ENCODE measurements around the gene ARHGAP26. TPM values are rescaled to one million over a fixed set of nuclear protein-coding genes. Genes with fewer than 3 reads are reported as not detected.

The ARHGAP26 gene
- total RNA-seq, 4 donors from 2014 or later = 61.0 to 76.7 (median 61.2) TPM

GRCh38 chr5:142828797-142829535 lies 58.8 kb downstream of the ARHGAP26 start:
- H3K9me3 ChIP-seq = no peaks in the 10 kb centered on the region
- peaks cover 22 to 85% (median 54%) of the 10 kb centered on the region in 4 donors for H3K4me1 ChIP-seq
- intact Hi-C loops (cut with DNase I; ENCODE audit: low total_unique reads) (no loop called here), in situ Hi-C loops (cut with MboI; ENCODE audit: low pct_ligation_motif_present in 1 of 4, low pct_unique_long_range_greater_than_20kb in 1 of 4, low sequenced_read_pairs in 3 of 4) (no loop called here)
- H3K27ac ChIP-seq = no peak overlapping the region
- no peak overlapping the region for H3K4me3 ChIP-seq
- H3K27me3 ChIP-seq = no peaks in the 10 kb centered on the region
- no peaks in the 10 kb centered on the region for H3K36me3 ChIP-seq
- DNase-seq = no peak
- WGBS, 2 donors (ENCODE audit: low coverage in 1 of 2) = 78 to 97% methylated on average over 5 of the region's 5 CpGs
- TF ChIP-seq CTCF (IDR thresholded peaks at IDR 0.05) (no peak), POLR2A (IDR thresholded peaks at IDR 0.05) (no peak), POLR2AphosphoS5 (IDR thresholded peaks at IDR 0.05) (no peak), EP300 (IDR thresholded peaks at IDR 0.05; ENCODE audit: low read depth) (no peak)

GRCh38 chr5:142829801-142830220 lies 59.6 kb downstream of the ARHGAP26 start:
- 21 to 40% methylated on average over 1 to 2 of the region's 2 CpGs for WGBS, 2 donors (ENCODE audit: low coverage in 1 of 2)
- H3K9me3 ChIP-seq = no peaks in the 10 kb centered on the region
- in situ Hi-C loops (cut with MboI; ENCODE audit: low pct_ligation_motif_present in 1 of 4, low pct_unique_long_range_greater_than_20kb in 1 of 4, low sequenced_read_pairs in 3 of 4) = no loop called here
- TF ChIP-seq EP300 (IDR thresholded peaks at IDR 0.05; ENCODE audit: low read depth) = peak; percentile 19
- TF ChIP-seq CTCF (IDR thresholded peaks at IDR 0.05) = no peak
- peak; percentile 47 to 71 (median 60) for TF ChIP-seq POLR2AphosphoS5 (IDR thresholded peaks at IDR 0.05)
- TF ChIP-seq POLR2A (IDR thresholded peaks at IDR 0.05) = no peak
- peaks cover 21 to 85% (median 54%) of the 10 kb centered on the region in 4 donors for H3K4me1 ChIP-seq
- DNase-seq = no peak
- H3K36me3 ChIP-seq = no peaks in the 10 kb centered on the region
- H3K4me3 ChIP-seq = no peak overlapping the region
- H3K27ac ChIP-seq = no peak overlapping the region
- H3K27me3 ChIP-seq = no peaks in the 10 kb centered on the region
- intact Hi-C loops (cut with DNase I; ENCODE audit: low total_unique reads) = loop anchor here (5.0 kb wide), 1 partner anchor 492 kb away; no protein-coding TSS in a partner anchor

- WGBS, 2 donors (ENCODE audit: low coverage in 1 of 2) = 79 to 85% methylated on average over 8 of the region's 8 CpGs
- H3K4me1 ChIP-seq = peaks cover 24 to 84% (median 49%) of the 10 kb centered on the region in 4 donors
- in situ Hi-C loops (cut with MboI; ENCODE audit: low pct_ligation_motif_present in 1 of 4, low pct_unique_long_range_greater_than_20kb in 1 of 4, low sequenced_read_pairs in 3 of 4) = no loop called here
- TF ChIP-seq CTCF (IDR thresholded peaks at IDR 0.05) (no peak), POLR2A (IDR thresholded peaks at IDR 0.05) (no peak), EP300 (IDR thresholded peaks at IDR 0.05; ENCODE audit: low read depth) (no peak), POLR2AphosphoS5 (IDR thresholded peaks at IDR 0.05) (no peak)
- H3K27ac ChIP-seq = peak overlapping the region in 2 of 4 donors; percentile 14 to 31
- no peaks in the 10 kb centered on the region for H3K27me3 ChIP-seq
- no peak for DNase-seq
- intact Hi-C loops (cut with DNase I; ENCODE audit: low total_unique reads) = loop anchor here (5.0 kb wide), 1 partner anchor 492 kb away; no protein-coding TSS in a partner anchor
- H3K36me3 ChIP-seq = no peaks in the 10 kb centered on the region
- H3K9me3 ChIP-seq = no peaks in the 10 kb centered on the region
- H3K4me3 ChIP-seq = no peak overlapping the region
Measured at GRCh38 chr5:142830241-142831008, 60.2 kb downstream of the ARHGAP26 start.

GRCh38 chr5:142831009-142831383 lies 60.8 kb downstream of the ARHGAP26 start:
- Histone ChIP-seq H3K9me3 (no peaks in the 10 kb centered on the region), H3K36me3 (no peaks in the 10 kb centered on the region), H3K27me3 (no peaks in the 10 kb centered on the region), H3K4me1 (peaks cover 24 to 80% (median 44%) of the 10 kb centered on the region in 4 donors), H3K27ac (no peak overlapping the region), H3K4me3 (no peak overlapping the region)
- DNase-seq = no peak
- intact Hi-C loops (cut with DNase I; ENCODE audit: low total_unique reads) (loop anchor here (5.0 kb wide), 1 partner anchor 491 kb away; no protein-coding TSS in a partner anchor), in situ Hi-C loops (cut with MboI; ENCODE audit: low pct_ligation_motif_present in 1 of 4, low pct_unique_long_range_greater_than_20kb in 1 of 4, low sequenced_read_pairs in 3 of 4) (no loop called here)
- TF ChIP-seq CTCF (IDR thresholded peaks at IDR 0.05) = no peak
- TF ChIP-seq EP300 (IDR thresholded peaks at IDR 0.05; ENCODE audit: low read depth) = no peak
- no peak for TF ChIP-seq POLR2A (IDR thresholded peaks at IDR 0.05)
- no peak for TF ChIP-seq POLR2AphosphoS5 (IDR thresholded peaks at IDR 0.05)
- 75 to 83% methylated on average over 3 of the region's 3 CpGs for WGBS, 2 donors (ENCODE audit: low coverage in 1 of 2)
